ENCODE results near the gene BAIAP2L2. TPM values are rescaled to one million over a fixed set of nuclear protein-coding genes. Genes with fewer than 3 reads are reported as not detected.

Gene BAIAP2L2
- total RNA-seq, 4 donors from 2014 or later: 0.58 TPM; not detected in 3

GRCh38 chr22:38077595-38077994 is 32.9 kb downstream of the BAIAP2L2 start:
- peaks cover 0 to 23% (median 17%) of the 10 kb centered on the region in 3 donors for H3K4me1 ChIP-seq
- ATAC-seq: no peak
- 80% methylated on average over 1 of the region's 14 CpGs; no CpG with 5 or more reads in 1 of the 2 donors for WGBS, 2 donors (ENCODE audit: low coverage in 1 of 2)
- H3K9me3 ChIP-seq: no peaks in the 10 kb centered on the region
- no peak overlapping the region for H3K27ac ChIP-seq
- H3K4me3 ChIP-seq: no peak overlapping the region
- peaks cover 26% of the 10 kb centered on the region for H3K27me3 ChIP-seq
- TF ChIP-seq POLR2A (IDR thresholded peaks at IDR 0.05): no peak
- no peak for TF ChIP-seq POLR2AphosphoS5 (IDR thresholded peaks at IDR 0.05)
- TF ChIP-seq EP300 (IDR thresholded peaks at IDR 0.05): no peak
- TF ChIP-seq CTCF (IDR thresholded peaks at IDR 0.05): no peak
- peaks cover 0 to 31% of the 10 kb centered on the region in 2 donors for H3K36me3 ChIP-seq

GRCh38 chr22:38077096-38077495 is 33.4 kb downstream of the BAIAP2L2 start:
- ATAC-seq: no peak
- Histone ChIP-seq H3K4me1 (peaks cover 0 to 18% (median 12%) of the 10 kb centered on the region in 3 donors), H3K27me3 (peaks cover 21% of the 10 kb centered on the region), H3K9me3 (no peaks in the 10 kb centered on the region), H3K36me3 (peaks cover 0 to 36% of the 10 kb centered on the region in 2 donors), H3K27ac (no peak overlapping the region), H3K4me3 (no peak overlapping the region)
- TF ChIP-seq CTCF (IDR thresholded peaks at IDR 0.05) (no peak), POLR2A (IDR thresholded peaks at IDR 0.05) (no peak), EP300 (IDR thresholded peaks at IDR 0.05) (no peak), POLR2AphosphoS5 (IDR thresholded peaks at IDR 0.05) (no peak)
- WGBS, 2 donors (ENCODE audit: low coverage in 1 of 2): 60 to 86% methylated on average over 2 to 6 of the region's 12 CpGs

- Histone ChIP-seq H3K4me1 (peaks cover 0 to 9% (median 4%) of the 10 kb centered on the region in 3 donors), H3K27ac (no peak overlapping the region), H3K4me3 (no peak overlapping the region), H3K9me3 (no peaks in the 10 kb centered on the region), H3K27me3 (peaks cover 10% of the 10 kb centered on the region), H3K36me3 (peaks cover 0 to 48% of the 10 kb centered on the region in 2 donors)
- ATAC-seq: no peak
- WGBS, 2 donors (ENCODE audit: low coverage in 1 of 2): 67 to 85% methylated on average over 2 to 5 of the region's 13 CpGs
- no peak for TF ChIP-seq CTCF (IDR thresholded peaks at IDR 0.05)
- no peak for TF ChIP-seq EP300 (IDR thresholded peaks at IDR 0.05)
- TF ChIP-seq POLR2AphosphoS5 (IDR thresholded peaks at IDR 0.05): no peak
- no peak for TF ChIP-seq POLR2A (IDR thresholded peaks at IDR 0.05)
Measured at GRCh38 chr22:38075961-38076360, 34.5 kb downstream of the BAIAP2L2 start.

- no peak for TF ChIP-seq POLR2A (IDR thresholded peaks at IDR 0.05)
- TF ChIP-seq CTCF (IDR thresholded peaks at IDR 0.05): no peak
- TF ChIP-seq POLR2AphosphoS5 (IDR thresholded peaks at IDR 0.05): no peak
- TF ChIP-seq EP300 (IDR thresholded peaks at IDR 0.05): no peak
- Histone ChIP-seq H3K36me3 (peaks cover 0 to 55% of the 10 kb centered on the region in 2 donors), H3K4me1 (peaks cover 0 to 10% (median 2%) of the 10 kb centered on the region in 3 donors), H3K27me3 (peaks cover 3% of the 10 kb centered on the region), H3K4me3 (no peak overlapping the region), H3K9me3 (no peaks in the 10 kb centered on the region), H3K27ac (no peak overlapping the region)
- WGBS, 2 donors (ENCODE audit: low coverage in 1 of 2): 100% methylated on average over 3 of the region's 32 CpGs; no CpG with 5 or more reads in 1 of the 2 donors
- ATAC-seq: no peak
Measured at GRCh38 chr22:38075105-38075825, 35.2 kb downstream of the BAIAP2L2 start.
